GM21390 (cell line): ENCODE results near the gene RNF19B.
"Not testable (repeated sequence)": the region's sequence is repeated elsewhere in the genome, so short reads cannot be mapped to it uniquely, and the experiment has no call there.

Experiments
- ATAC-seq: cut with Tn5 transposase; IDR thresholded peaks from one replicate; pipeline ENCODE4 v1.9.1; 2021; ENCODE audit not compliant: unreplicated experiment

RNF19B gene

DNA sequence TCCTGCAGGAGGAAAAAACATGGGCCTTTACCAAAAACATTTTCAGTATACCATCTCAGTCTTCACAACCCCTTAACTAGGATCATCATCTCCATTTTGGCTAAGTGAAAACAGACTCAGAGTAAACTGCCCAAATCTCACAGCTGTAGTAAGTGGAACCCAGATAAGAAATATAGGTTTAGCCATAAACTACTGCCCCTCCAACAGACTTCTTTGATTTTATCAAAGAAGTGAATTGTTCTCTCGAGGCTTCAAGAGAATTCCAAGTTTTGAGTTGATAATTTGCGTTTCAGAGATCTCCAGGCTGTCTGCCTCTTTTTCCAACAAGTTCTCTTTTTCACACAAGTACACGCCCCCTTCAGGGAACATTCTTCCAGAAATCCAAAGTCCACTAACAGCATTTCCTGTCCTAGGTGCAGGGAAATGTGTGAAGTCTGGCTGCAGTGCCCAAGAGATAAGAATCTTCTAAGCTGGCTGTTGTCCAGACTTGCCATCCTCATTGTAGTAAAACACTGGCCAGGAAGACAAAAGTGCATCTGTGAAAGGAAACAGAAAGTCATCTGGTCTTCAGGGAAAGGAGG is 30.8 kb downstream of the RNF19B start:
- no peak for ATAC-seq

DNA sequence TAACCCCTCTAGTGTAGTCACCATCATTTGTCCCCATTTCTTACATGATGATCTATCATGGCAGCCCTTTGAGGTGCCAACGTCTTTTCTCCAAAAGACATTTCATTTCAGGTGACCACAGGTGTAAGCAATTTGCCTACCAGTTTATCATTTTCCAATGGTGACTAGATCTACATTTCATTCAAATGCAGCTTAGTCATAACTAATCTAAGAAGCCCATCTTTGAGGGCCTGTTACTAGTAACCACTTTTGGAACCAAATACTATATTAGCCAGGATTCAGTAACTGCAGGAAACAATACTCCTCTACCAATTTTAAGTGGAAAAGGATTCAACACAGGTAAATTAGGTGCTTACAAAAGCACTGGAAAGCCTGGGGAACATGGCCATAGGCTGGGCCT is 32.8 kb downstream of the RNF19B start:
- no peak for ATAC-seq

DNA sequence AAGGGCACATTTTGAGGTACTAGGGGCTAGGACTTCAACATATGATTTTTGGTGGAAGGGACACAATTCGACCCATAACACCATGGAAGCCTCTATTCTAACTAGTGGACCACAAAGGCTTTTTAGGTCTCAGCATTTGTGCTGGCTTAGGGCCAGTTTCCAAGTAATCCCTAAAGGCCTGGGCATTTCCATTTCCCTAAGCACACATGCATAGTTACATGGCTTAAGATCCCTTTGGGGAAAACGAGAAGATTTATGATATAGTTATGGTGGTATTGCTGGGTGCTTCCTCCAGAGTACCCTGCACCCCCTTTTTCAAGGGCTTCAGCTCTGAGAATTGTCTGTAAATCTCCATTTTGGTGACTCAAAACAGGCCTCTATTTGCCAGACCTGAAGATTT is 35.2 kb downstream of the RNF19B start:
- no peak for ATAC-seq

DNA sequence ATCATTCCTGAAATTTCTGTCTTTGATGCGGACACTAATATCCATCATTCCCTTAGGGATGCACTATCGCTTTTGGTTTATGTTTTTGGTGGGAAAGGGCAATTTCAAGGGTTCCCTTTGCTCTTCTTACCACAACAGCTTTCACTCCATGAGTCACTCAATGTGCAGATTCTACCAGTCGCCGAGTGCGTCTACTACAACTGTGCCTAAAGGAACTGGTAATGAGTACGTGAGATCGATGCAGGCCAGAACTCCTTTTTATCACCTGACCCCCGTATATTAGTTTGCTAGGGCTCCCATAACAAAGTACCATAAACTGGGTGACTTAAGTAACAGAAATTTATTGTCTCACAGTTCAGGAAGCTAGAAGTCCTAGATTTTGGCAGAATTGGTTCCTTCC is 35.9 kb downstream of the RNF19B start:
- ATAC-seq, result no peak

DNA sequence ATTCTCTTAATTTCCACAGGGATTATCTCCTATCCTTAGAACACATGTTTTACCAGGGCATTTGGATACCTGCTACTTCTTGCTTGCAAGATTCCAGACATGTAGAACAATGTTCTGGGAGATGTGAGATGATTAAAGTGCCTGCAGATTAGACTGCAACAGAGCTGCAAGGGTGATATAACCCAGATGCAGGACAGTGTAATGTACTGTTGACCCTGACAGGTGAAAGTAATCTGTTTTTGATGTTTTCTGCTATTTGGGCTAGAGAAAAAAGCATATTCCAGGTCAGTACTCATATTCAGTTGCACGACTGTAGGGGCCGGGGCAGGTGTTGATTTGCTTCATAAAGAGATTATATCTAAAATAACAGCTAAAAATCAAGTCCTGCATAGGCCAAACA is 36.3 kb downstream of the RNF19B start:
- no peak for ATAC-seq

DNA sequence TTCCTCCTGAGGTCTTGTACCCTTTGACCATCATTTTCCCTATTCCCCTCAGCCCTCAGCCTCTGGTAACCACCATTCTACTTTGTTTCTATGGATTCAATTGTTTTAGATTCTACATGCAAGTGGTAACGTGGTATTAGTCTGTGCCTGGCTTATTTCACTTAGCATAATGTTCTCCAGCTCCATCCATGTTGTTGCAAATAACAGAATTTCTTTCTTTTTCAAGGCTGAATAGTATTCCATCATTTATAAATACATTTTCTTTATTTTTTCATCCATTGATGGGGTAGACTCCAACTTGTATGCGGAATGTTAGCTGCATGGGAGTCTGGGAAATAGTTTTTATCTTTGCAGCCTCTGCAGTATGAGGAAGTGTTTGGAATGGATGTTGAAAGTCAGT is 37.2 kb downstream of the RNF19B start:
- ATAC-seq, result no peak

DNA sequence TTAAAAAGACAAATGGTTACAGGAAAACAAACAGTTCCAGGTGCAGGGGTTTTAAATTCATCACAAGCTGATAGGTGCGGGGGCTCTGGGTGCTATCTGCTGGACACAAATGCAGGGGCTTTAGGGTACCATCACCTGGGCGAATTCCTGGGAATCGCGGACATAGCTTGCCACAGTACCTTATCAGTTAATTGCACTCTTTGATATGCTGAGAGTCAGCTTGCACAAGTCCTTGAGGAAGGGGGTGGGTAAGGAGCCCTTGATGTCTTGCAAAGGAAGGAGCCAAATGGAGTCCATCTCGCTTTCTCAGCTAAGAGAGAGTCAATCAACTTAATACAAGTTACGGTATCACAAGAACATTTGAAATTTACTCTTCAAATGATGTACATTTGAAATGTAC is 38.0 kb downstream of the RNF19B start:
- no peak for ATAC-seq

DNA sequence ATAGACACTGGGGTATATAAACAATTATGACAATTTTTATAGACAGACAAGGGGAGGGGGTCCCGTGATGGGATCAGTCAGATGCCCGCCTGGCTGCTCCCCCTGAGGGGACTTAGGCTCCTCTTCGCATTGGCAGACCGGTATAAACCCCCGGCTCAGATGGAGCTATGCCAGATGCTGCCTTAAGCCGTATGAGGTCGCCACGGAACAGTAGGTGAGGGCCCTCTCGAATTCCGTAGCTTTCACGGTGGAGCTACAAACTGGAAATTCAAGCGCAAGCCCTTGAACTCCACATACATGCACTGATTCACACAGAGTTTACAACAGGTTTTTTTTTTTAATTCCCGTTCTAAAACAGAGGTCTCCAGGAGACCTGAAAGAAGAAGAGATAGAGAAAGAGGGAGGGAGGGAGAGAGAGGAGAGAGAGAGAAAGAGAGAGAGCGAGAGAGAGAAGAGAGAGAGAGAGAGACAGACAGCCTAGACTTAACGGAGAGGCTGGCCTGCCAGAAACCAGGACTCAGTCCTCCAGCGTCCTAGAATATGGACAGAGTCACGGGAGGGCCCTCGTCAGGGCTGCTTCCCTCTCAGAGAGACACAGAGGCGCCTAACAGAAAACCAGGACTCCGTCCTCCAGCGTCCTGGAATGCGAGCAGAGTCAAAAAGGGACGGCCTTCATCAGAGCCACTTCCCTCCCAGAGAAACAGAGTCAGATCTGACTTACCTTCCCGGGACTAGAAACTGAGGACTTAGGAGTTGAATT is 39.0 kb downstream of the RNF19B start:
- ATAC-seq, result no peak

DNA sequence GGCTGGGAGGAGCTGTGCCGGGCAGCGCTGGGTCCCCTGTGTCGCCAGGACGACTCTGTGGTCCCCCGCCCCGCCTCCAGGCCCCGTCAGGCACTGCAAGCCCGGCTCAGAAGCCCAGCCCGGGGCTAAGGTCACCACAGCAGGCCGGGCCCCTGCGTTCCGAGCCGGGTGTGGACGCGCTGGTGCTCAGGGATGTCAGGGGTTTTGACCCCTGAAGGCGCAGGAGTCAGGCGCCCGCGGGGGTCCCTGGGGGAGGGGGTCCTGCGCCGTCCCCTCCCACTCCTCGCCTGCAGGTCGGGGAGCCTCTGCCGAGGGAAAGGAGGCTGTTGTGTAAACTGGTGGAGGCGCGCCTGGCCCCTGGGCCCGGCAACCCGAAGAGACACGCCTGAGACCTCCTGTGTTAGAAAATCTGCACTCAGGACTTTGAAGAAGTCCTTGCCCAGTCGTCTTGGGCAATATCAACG is 39.7 kb downstream of the RNF19B start:
- ATAC-seq, result no peak

DNA sequence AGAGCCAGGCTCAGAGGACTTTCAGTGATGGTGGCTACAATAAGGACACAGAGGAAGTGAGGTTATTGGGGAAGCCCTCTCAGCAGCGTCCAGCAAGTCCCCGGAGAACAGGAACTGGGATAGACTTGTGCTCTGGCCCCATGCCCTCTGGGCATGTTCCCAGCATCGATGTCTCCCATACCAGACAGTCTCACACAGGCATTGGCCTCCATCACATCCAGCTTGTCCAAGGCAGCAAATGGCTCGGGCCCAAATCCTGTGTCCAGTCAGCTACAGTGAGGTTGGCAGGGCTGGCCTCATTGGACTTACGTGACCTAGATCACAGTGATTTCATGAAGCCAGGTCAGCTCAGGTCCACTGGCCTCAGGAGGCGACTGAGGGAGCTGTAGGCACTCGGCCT is 43.8 kb downstream of the RNF19B start:
- ATAC-seq, result no peak

DNA sequence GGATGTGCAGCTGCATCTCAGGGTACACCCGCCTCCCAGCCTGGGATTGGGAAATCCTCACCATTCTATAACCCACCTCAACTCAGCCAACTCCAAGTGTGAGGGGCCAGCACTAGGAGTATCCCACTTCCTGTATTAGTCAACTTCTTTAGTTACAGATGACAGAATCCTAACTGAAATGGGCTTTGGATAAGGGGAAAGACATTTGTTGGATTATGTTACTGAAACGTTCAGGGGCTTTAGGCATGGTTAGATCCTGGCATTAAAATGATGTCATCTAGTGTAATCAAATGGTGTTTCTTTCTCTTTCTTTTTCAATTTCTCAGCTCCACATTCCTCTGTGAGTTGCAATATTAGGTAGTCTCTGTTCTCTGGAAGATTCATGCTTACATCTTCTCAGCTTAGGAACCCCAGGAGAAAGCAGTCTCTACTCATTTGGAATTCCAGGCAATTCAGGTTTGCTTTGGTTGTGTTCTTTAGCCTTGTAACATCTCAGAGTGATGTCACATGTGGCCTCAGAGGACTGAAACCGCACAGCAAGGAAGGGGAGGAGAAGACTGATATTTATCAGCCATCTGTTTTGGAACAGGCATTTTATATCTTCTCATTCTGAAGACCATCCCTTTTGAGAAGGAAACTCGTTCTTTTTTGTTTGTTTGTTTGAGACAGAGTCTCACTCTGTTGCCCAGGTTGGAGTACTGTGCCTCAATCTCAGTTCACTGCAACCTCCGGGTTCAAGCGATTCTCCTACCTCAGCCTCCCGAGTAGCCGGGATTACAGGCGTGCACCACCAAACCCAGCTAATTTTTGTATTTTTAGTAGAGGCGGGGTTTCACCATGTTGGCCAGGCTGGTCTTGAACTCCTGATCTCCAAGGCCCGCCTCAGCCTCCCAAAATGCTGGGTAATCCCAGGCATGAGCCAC is 44.5 kb downstream of the RNF19B start:
- no peak for ATAC-seq

DNA sequence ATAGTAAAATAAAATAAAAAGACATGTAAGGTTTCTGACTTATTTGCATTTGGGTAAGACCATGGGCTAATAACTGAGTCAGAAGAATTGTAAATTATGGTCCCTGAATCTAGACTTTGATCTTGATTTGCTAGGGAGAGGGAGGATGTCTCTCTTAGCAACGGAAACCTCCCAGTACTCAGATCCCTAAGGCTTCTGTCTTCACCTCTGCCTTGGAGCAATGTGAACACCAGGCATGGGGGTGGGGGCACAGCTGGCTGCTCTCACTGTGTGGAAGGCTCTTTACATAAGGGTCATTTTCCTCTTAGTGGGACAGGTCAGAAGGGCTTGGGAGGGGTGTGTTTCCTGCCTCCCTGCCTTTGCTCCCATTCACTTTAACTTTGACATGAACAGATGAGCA is 46.4 kb downstream of the RNF19B start:
- no peak for ATAC-seq

DNA sequence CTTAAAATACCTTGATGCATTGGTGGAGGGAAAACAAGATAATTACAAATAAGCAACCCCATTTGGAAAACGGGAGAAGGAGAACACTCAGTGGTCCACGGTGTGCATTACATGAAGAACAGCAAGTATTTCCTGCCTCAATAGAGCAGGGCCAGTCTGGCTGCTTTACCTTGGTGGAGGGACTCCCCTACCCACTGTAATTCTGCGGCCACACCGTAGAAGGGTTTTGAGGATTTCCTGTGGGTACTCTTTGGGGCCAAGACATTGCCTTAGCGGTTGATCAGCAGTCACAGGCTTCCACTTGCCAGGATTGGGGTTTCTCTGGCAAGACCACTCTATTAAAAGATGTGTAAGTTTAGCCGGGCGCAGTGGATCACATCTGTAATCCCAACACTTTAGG is 47.1 kb downstream of the RNF19B start:
- no peak for ATAC-seq

DNA sequence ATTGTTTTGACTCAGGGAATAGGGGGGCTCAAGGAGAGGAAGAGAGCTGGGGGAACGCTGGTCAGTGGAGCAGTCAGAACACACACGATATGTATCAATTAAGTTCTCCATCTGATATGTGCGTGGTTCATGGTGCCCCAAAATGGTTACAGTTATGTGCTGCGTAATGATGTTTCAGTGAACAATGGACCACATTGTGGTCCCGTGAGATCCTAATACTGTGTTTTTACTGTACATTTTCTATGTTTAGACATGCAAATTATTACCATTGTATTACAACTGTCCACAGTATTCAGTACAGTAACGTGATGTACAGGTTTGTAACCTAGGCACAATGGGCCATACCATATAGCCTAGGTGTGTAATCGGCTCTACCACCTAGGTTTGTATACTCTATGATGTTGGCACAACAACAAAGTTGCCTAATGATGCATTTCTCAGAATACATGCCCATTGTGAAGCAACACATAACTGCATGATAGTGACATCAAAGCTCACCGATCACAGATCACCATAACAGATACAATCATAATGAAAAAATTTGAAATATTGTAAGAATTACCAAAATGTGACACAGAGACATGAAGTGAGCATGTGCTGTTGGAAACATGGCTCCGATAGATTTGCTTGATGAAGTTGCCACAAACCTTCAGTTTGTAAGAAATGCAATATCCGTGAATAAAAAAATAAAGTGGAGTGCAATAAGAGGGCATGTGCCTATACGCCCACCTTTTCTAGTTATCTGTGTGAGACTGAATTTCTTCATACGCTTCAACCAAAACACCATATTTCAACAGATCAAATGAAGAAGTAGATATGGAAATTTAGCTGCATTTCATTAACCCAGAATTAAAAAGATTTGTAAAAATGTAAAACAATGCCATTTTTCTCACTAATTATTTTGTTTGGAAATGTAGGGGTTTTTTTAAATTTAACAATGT is 48.6 kb downstream of the RNF19B start:
- no peak for ATAC-seq

DNA sequence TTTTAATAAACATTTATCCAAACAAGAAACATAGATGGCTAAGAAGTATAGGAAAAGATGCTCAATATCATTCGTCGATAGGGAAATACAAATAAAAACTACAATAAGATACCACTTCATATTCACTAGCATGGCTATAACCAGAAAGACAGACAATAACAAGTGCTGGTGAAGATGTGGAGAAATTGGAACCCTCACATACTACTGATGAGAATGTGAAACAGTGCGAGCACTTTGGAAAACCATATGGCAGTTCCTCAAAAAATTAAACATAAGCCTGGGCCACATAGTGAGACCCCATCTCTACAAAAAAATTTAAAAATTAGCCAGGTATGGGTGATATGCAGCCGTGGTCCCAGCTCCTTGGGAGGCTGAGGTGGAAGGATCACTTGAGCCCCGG is 54.3 kb downstream of the RNF19B start:
- ATAC-seq, result no peak

DNA sequence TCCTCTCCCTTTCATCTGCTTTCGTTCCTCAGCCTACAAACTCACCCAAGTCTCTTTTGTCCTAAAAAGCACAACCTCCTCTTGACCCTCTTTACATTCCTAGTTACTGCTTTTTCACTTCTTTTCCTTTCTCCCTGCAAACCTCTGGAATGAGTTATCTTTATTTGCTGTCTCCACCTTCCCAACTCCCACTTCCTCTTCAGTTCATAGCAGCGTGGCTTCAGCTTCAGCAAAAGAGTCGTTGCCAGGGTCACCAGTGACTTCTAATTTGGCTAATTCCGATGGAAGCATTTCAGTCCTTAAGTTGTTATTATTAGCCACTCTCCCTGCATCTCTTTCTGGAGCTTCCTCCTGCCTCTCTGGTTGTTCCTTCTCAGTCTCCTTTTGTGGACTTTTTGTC is 57.2 kb downstream of the RNF19B start:
- no peak for ATAC-seq

DNA sequence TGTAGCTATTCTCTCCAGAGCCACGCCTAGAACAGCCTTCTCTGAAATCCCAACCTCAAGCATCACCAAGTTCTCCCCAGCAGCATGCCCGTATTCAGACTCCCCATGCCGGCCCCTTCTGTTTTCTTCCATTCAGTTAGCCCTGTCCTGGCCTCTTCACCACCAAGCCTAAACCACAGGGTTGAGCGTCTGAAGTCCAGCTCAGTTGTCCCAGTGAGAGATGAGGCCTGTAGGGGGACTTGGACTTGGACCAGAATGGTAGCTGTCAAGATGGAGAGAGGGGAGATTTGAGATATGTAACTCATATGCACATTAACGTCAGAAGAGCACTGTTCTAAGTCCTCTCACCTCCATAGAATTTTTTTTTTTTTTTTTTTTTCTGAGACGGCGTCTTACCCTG is 58.0 kb downstream of the RNF19B start:
- ATAC-seq, result no peak

DNA sequence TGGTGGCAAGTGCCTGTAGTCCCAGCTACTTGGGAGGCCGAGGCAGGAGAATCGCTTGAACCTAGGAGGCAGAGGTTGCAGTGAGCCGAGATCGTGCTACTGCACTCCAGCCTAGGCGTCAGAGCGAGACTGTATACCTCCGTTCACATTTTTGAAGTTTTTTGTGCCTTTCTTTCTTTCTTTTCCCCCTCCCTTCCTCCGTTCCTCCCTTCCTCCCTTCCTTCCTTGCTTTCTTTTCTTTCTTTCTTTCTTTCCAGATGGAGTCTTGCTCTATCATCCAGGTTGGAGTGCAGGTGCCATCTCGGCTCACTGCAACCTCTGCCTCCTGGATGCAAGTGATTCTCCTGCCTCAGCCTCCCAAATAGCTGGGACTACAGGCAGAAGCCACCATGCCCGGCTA is 59.0 kb downstream of the RNF19B start:
- not testable (repeated sequence) for ATAC-seq

DNA sequence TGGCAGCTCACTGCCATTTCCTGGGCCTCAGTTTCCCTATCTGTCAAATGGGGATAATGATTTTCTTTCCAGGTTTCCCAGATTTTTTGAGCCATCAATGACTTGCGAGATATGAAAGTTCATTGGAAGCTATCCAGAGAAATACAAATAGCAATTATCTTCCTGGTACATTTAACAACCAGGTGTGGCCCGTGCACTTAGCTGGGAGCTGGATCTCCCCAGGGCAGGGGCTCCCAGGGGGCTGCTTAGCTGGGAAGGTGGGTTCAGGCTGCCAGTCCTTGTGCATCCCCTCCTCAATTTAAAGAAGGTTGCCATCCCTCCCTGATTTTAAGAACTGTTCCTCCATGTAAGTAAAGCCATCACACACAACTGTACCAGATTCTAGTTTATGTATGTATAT is 59.8 kb downstream of the RNF19B start:
- no peak for ATAC-seq

DNA sequence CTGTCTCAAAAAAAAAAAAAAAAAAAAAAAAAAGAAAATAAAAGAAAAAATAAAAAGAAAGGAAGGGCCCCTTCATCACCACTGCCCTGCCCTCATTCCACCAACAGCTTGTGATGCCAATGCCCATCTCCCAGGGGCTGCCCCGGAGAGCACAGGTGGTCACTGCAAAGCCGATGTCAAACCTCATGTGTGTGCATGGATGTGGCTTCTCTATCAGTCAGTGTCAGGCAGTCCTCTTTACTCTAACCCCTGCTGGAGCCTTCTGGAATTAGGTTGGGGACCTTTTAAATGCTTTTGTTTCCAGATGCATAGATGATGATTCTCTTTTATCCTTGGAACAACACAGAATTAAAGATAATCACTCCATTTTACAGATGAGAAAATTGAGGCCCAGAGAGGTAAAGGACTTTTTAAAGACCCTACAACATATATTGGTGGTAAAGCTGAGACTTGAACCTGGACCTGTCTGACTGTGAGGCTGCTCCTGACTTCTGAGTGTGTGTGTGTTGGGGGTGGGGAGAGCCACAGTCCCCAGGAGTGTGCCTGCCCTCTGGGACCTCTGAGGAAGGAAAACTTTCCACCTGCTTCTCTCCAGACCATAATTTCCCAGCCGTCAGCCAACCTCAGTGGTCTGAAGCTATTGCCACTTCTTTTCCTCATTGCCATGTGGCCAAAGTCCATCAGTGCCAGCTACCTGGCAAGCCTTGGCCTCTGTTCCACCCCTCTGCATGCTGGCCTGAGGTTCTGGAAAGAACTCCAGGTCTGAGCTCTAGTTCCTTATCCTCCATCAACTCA is 60.4 kb downstream of the RNF19B start:
- ATAC-seq, result no peak
